PC-3 (cell line): ENCODE data around the gene SNAP23. TPM values are rescaled to one million over a fixed set of nuclear protein-coding genes. Genes with fewer than 3 reads are reported as not detected.

Experiments
- ATAC-seq: fragments of 200-7000 bp; cut with Tn5 transposase; 2 replicates; pipeline ENCODE4 v1.9.1; 2020; ENCODE audit warnings: mild to moderate bottlenecking, moderate library complexity
- BruUV-seq: library from RNA; stranded (reverse); fragments of 400-500 nt; replicated peaks from 2 replicates; lab custom pipeline; 2021; lab: Mats Ljungman, UMichigan
- CTCF ChIA-PET: fragments of 300-600 bp; sonication (Branson Sonifier 250); formaldehyde crosslinking; loops from one replicate; lab custom pipeline; 2022; ENCODE audit warnings: antibody characterized with exemption; lab: Charles Lee
- POLR2A ChIA-PET: fragments of 300-600 bp; sonication (Branson Sonifier 250); formaldehyde crosslinking; loops from one replicate; lab custom pipeline; 2022; ENCODE audit warnings: antibody characterized with exemption; ENCODE audit not compliant: unreplicated experiment; lab: Charles Lee
- DNase-seq: peaks from one replicate; pipeline ENCODE4 v3.0.0-alpha.2; 2015
- H2AFZ ChIP-seq: fragments of 300-600 bp; sonication (generic); 2 replicates; pipeline ENCODE4 v1.6.0; 2016; ENCODE audit warnings: antibody characterized with exemption, low read length
- H3F3A ChIP-seq: fragments of 300-600 bp; sonication (generic); one replicate; pipeline ENCODE4 v1.6.0; 2017; ENCODE audit warnings: antibody characterized with exemption, low read length, control low read depth, mild to moderate bottlenecking; ENCODE audit not compliant: unreplicated experiment
- H3K27ac ChIP-seq: fragments of 300-600 bp; sonication (generic); 2 replicates; pipeline ENCODE4 v1.5.1; 2016; ENCODE audit warnings: mild to moderate bottlenecking, low read length
- H3K27me3 ChIP-seq: fragments of 300-600 bp; sonication (generic); 2 replicates; pipeline ENCODE4 v1.6.1; 2016; ENCODE audit warnings: low read length, mixed read lengths
- H3K36me3 ChIP-seq: fragments of 300-600 bp; sonication (generic); 2 replicates; pipeline ENCODE4 v1.6.1; 2016; ENCODE audit warnings: low read depth, mixed run types, low read length, mixed read lengths
- H3K4me1 ChIP-seq: fragments of 300-600 bp; sonication (generic); 2 replicates; pipeline ENCODE4 v1.5.1; 2016; ENCODE audit warnings: low read length; ENCODE audit not compliant: insufficient read depth
- H3K4me2 ChIP-seq: fragments of 300-600 bp; sonication (generic); 2 replicates; pipeline ENCODE4 v1.6.0; 2016; ENCODE audit warnings: low read length
- H3K4me3 ChIP-seq: fragments of 300-600 bp; sonication (generic); 2 replicates; pipeline ENCODE4 v1.5.1; 2016; ENCODE audit warnings: mild to moderate bottlenecking, low read length, mixed read lengths
- H3K79me2 ChIP-seq: fragments of 300-600 bp; sonication (generic); 2 replicates; pipeline ENCODE4 v1.6.1; 2017; ENCODE audit warnings: low read length, mixed read lengths
- H3K9ac ChIP-seq: fragments of 300-600 bp; sonication (generic); 2 replicates; pipeline ENCODE4 v1.6.0; 2016; ENCODE audit warnings: mild to moderate bottlenecking, low read length
- H3K9me2 ChIP-seq: fragments of 300-600 bp; sonication (generic); replicated peaks from 2 replicates; pipeline ENCODE4 v1.6.1; 2016; ENCODE audit warnings: mixed run types, low read length, mixed read lengths
- H3K9me3 ChIP-seq: fragments of 300-600 bp; sonication (generic); 2 replicates; pipeline ENCODE4 v1.6.1; 2016; ENCODE audit warnings: low read length, mixed read lengths
- H4K20me1 ChIP-seq: fragments of 300-600 bp; sonication (generic); 2 replicates; pipeline ENCODE4 v1.6.1; 2016; ENCODE audit warnings: low read length, mixed read lengths
- EZH2 ChIP-seq: fragments of 300-600 bp; sonication (generic); IDR thresholded peaks from one replicate; pipeline ENCODE4 v1.6.1; 2017; ENCODE audit warnings: antibody characterized with exemption, mild to moderate bottlenecking, low read length; ENCODE audit not compliant: unreplicated experiment
- EZH2phosphoT487 ChIP-seq: fragments of 300-600 bp; sonication (generic); IDR thresholded peaks from 2 replicates; pipeline ENCODE4 v1.6.1; 2018; ENCODE audit warnings: mild to moderate bottlenecking, antibody characterized with exemption, low read length, borderline replicate concordance
- intact Hi-C: fragments of 100-400 bp; cut with micrococcal nuclease; formaldehyde crosslinking; loops from 2 replicates; pipeline ENCODE4 v1.9.0; 2023
- total RNA-seq: library from RNA; depleted of rRNA; stranded (reverse); fragments of >200 nt; gene quantifications from 2 replicates; pipeline ENCODE4 v1.2.3, GENCODE V29; 2014
- TF ChIP-seq, protein P1 (sequence below): fragments of 300-600 bp; sonication (generic); conservative IDR thresholded peaks from 2 replicates; pipeline ENCODE4 v1.5.1; 2017; ENCODE audit warnings: antibody characterized with exemption, low read depth, mild to moderate bottlenecking, low read length

Gene SNAP23
- total RNA-seq, 1 experiment from 2014 or later, result 40.2 TPM

DNA sequence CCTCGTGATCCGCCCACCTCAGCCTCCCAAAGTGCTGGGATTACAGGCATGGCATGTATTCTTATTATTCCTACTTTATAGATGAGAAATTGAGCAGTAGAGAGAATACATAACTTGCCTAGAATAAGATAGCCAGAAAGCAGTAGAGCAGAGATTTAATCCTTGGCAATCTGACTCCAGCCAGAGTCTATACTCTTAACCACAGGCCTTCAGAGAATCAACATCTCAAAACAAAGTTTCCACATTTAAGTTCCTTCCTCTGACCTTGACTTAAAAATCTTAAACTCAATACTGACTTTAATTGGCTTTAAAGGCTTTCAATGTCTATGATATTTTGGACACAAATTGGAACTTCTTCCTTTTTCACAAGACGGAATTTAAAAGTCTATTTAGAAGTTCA lies 41.6 kb upstream of the SNAP23 start:
- Histone ChIP-seq H4K20me1 (no peaks in the 10 kb centered on the region), H3K4me1 (no peaks in the 10 kb centered on the region), H3K79me2 (no peaks in the 10 kb centered on the region), H3K9me2 (no peaks in the 10 kb centered on the region), H3K4me3 (no peak overlapping the region), H3K27me3 (no peaks in the 10 kb centered on the region), H3K9me3 (no peaks in the 10 kb centered on the region), H3K36me3 (peaks cover 14% of the 10 kb centered on the region), H3K27ac (no peak overlapping the region), H3K4me2 (no peak overlapping the region), H3F3A (no peaks in the 10 kb centered on the region), H2AFZ (no peak overlapping the region), H3K9ac (no peak overlapping the region)
- no TSS peak for BruUV-seq
- intact Hi-C loops, result no loop called here
- TF ChIP-seq, protein P1, sequence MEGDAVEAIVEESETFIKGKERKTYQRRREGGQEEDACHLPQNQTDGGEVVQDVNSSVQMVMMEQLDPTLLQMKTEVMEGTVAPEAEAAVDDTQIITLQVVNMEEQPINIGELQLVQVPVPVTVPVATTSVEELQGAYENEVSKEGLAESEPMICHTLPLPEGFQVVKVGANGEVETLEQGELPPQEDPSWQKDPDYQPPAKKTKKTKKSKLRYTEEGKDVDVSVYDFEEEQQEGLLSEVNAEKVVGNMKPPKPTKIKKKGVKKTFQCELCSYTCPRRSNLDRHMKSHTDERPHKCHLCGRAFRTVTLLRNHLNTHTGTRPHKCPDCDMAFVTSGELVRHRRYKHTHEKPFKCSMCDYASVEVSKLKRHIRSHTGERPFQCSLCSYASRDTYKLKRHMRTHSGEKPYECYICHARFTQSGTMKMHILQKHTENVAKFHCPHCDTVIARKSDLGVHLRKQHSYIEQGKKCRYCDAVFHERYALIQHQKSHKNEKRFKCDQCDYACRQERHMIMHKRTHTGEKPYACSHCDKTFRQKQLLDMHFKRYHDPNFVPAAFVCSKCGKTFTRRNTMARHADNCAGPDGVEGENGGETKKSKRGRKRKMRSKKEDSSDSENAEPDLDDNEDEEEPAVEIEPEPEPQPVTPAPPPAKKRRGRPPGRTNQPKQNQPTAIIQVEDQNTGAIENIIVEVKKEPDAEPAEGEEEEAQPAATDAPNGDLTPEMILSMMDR, result no peak
- TF ChIP-seq EZH2phosphoT487 (no peak), EZH2 (no peak)
- ChIA-PET CTCF (no interaction called here), POLR2A (no interaction called here)
- DNase-seq, result no peak
- ATAC-seq, result no peak

DNA sequence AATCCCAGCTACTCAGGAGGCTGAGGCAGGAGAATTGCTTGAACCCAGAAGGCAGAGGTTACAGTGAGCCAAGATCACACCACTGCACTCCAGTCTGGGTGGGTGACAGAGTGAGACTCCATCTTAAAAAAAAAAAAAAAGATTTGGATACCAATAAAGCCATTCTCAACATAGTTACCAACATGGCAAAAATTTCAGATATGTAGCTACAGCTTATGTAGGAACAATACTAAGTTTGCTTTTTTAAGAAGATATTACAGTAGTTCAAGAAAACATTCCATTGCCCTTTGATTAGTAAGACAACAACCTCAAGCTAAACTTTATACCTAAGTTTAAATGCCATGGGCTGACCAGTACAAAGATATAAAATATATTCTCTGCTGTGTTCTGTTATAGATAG lies 38.9 kb upstream of the SNAP23 start:
- Histone ChIP-seq H3K27ac (no peak overlapping the region), H3K4me3 (no peak overlapping the region), H3K9ac (no peak overlapping the region), H3K27me3 (no peaks in the 10 kb centered on the region), H3K9me2 (no peaks in the 10 kb centered on the region), H3K4me2 (no peak overlapping the region), H3K9me3 (no peaks in the 10 kb centered on the region), H2AFZ (no peak overlapping the region), H3K4me1 (no peaks in the 10 kb centered on the region), H3F3A (no peaks in the 10 kb centered on the region), H3K79me2 (no peaks in the 10 kb centered on the region), H4K20me1 (no peaks in the 10 kb centered on the region), H3K36me3 (peaks cover 3% of the 10 kb centered on the region)
- ATAC-seq (no peak), DNase-seq (no peak)
- ChIA-PET CTCF (no interaction called here), POLR2A (no interaction called here)
- BruUV-seq, result no TSS peak
- TF ChIP-seq EZH2phosphoT487 (no peak), EZH2 (no peak)
- TF ChIP-seq, protein P1, result no peak
- intact Hi-C loops, result no loop called here

DNA sequence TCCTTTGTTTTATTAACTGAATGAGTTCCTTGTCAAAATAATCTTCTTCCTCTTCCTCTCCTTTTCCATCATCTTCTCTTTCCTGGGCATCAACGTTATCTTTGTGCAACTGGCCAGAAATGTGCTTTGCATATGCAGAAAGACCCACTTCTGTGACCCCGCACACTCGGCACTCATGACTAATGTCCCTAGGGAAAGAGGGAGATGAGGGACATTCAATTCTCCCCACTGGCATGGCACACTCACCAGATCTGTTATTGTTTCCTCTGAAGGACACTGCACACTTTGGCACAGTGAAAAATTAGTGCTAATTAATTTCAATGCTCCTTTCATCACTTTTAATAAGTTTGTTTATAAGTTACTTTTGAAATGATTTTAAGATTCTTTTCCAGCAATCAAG lies 38.5 kb upstream of the SNAP23 start:
- Histone ChIP-seq H3K4me1 (no peaks in the 10 kb centered on the region), H3K4me2 (no peak overlapping the region), H3F3A (no peaks in the 10 kb centered on the region), H3K27ac (no peak overlapping the region), H3K4me3 (no peak overlapping the region), H3K9ac (no peak overlapping the region), H4K20me1 (no peaks in the 10 kb centered on the region), H3K9me3 (no peaks in the 10 kb centered on the region), H3K9me2 (no peaks in the 10 kb centered on the region), H3K79me2 (no peaks in the 10 kb centered on the region), H2AFZ (no peak overlapping the region), H3K36me3 (no peaks in the 10 kb centered on the region), H3K27me3 (no peaks in the 10 kb centered on the region)
- TF ChIP-seq, protein P1, result no peak
- no peak for TF ChIP-seq EZH2
- no peak for TF ChIP-seq EZH2phosphoT487
- ChIA-PET POLR2A (no interaction called here), CTCF (no interaction called here)
- intact Hi-C loops, result no loop called here
- no peak for DNase-seq
- BruUV-seq, result no TSS peak
- ATAC-seq, result no peak
